ENCODE results near the gene OBP2B. TPM values are rescaled to one million over a fixed set of nuclear protein-coding genes. Genes with fewer than 3 reads are reported as not detected.

Gene OBP2B
- total RNA-seq, 2 donors from 2014 or later: not detected

- no peak overlapping the region for H3K27ac ChIP-seq
- intact Hi-C loops (cut with DNase I): no loop called here
- TF ChIP-seq CTCF (IDR thresholded peaks at IDR 0.05) (no peak), POLR2A (IDR thresholded peaks at IDR 0.05) (no peak)
- no peaks in the 10 kb centered on the region for H3K36me3 ChIP-seq (replicated peaks in 1 of 2; ENCODE audit: insufficient read depth in 1 of 2, low read depth in 2 of 2)
- H3K27me3 ChIP-seq: no peaks in the 10 kb centered on the region
- peaks cover 8% of the 10 kb centered on the region for H3K4me1 ChIP-seq
- WGBS, 2 donors: 46 to 60% methylated on average over 5 to 6 of the region's 6 CpGs
- no peak for DNase-seq
- no peak for ATAC-seq
- no peak overlapping the region for H3K4me3 ChIP-seq
- no peaks in the 10 kb centered on the region for H3K9me3 ChIP-seq
Observed at GRCh38 chr9:133168432-133168831, 40.6 kb downstream of the OBP2B start.

GRCh38 chr9:133167769-133168168 is 41.3 kb downstream of the OBP2B start:
- Histone ChIP-seq H3K4me1 (peaks cover 15% of the 10 kb centered on the region), H3K27me3 (no peaks in the 10 kb centered on the region), H3K27ac (no peak overlapping the region), H3K9me3 (no peaks in the 10 kb centered on the region), H3K36me3 (replicated peaks in 1 of 2; ENCODE audit: insufficient read depth in 1 of 2, low read depth in 2 of 2) (no peaks in the 10 kb centered on the region), H3K4me3 (no peak overlapping the region)
- TF ChIP-seq CTCF (IDR thresholded peaks at IDR 0.05) (no peak), POLR2A (IDR thresholded peaks at IDR 0.05) (no peak)
- ATAC-seq: no peak
- DNase-seq: no peak
- intact Hi-C loops (cut with DNase I): no loop called here
- 75 to 100% methylated on average over 1 to 2 of the region's 3 CpGs for WGBS, 2 donors

- no peak for DNase-seq
- H3K9me3 ChIP-seq: no peaks in the 10 kb centered on the region
- intact Hi-C loops (cut with DNase I): no loop called here
- H3K36me3 ChIP-seq (replicated peaks in 1 of 2; ENCODE audit: insufficient read depth in 1 of 2, low read depth in 2 of 2): no peaks in the 10 kb centered on the region
- H3K27ac ChIP-seq: no peak overlapping the region
- peaks cover 17% of the 10 kb centered on the region for H3K4me1 ChIP-seq
- TF ChIP-seq CTCF (IDR thresholded peaks at IDR 0.05) (no peak), POLR2A (IDR thresholded peaks at IDR 0.05) (no peak)
- no peak overlapping the region for H3K4me3 ChIP-seq
- ATAC-seq: no peak
- WGBS, 2 donors: 66 to 80% methylated on average over 1 to 3 of the region's 3 CpGs
- no peaks in the 10 kb centered on the region for H3K27me3 ChIP-seq
Observed at GRCh38 chr9:133167096-133167730, 41.8 kb downstream of the OBP2B start.

DNA sequence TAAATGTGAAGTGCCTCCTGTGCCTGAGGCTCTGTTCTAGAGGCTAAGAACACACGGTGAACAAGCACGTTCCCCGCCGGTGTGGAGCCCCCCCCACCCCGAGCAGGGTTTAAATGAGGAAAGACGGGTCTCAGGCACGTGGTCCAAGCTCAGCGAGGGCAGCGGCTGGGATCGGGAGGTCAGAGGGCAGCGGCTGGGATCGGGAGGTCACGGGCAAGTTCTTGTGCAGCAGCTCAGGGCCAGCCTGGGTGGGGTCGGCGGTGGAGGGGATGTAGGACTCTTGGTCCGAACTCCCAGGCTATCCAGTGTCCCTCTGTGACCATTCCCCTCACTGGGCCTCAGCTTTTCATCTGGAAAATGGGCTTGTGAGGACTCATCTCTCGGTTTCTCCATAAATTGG is 42.7 kb downstream of the OBP2B start:
- Histone ChIP-seq H3K9me3 (no peaks in the 10 kb centered on the region), H3K27ac (no peak overlapping the region), H3K4me1 (peaks cover 17% of the 10 kb centered on the region), H3K27me3 (no peaks in the 10 kb centered on the region), H3K4me3 (no peak overlapping the region), H3K36me3 (replicated peaks in 1 of 2; ENCODE audit: insufficient read depth in 1 of 2, low read depth in 2 of 2) (no peaks in the 10 kb centered on the region)
- TF ChIP-seq POLR2A (IDR thresholded peaks at IDR 0.05) (no peak), CTCF (IDR thresholded peaks at IDR 0.05) (no peak)
- no peak for DNase-seq
- intact Hi-C loops (cut with DNase I): no loop called here
- no peak for ATAC-seq
- WGBS, 2 donors: 79 to 80% methylated on average over 12 to 17 of the region's 17 CpGs

DNA sequence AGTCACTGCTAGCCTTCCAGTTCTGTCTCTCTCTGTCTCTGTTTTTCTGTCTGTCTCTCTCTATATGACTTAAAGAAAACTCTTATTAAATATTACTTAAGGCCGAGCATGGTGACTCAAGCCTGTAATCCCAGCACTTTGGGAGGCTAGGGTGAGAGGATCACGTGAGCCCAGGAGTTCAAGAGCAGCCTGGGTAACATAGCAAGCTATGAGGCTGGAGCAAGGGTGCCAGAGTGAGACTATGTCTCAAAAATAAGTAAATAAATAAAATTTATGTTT is 43.7 kb downstream of the OBP2B start:
- Histone ChIP-seq H3K27me3 (no peaks in the 10 kb centered on the region), H3K27ac (no peak overlapping the region), H3K9me3 (no peaks in the 10 kb centered on the region), H3K4me1 (peaks cover 17% of the 10 kb centered on the region), H3K36me3 (replicated peaks in 1 of 2; ENCODE audit: insufficient read depth in 1 of 2, low read depth in 2 of 2) (no peaks in the 10 kb centered on the region), H3K4me3 (no peak overlapping the region)
- no peak for TF ChIP-seq CTCF (IDR thresholded peaks at IDR 0.05)
- no peak for TF ChIP-seq POLR2A (IDR thresholded peaks at IDR 0.05)
- DNase-seq: no peak
- intact Hi-C loops (cut with DNase I): no loop called here
- ATAC-seq: no peak
- 82 to 90% methylated on average over 2 of the region's 2 CpGs for WGBS, 2 donors

Measured in body of pancreas (tissue), 4 donors.